Loucy (cell line): ENCODE measurements around the gene FBLN2.

Experiments used
- EZH2phosphoT487 ChIP-seq: fragments of 200-600 bp; IDR thresholded peaks from 2 replicates; pipeline ENCODE4 v1.6.1; 2018; ENCODE audit warnings: antibody characterized with exemption, mild to moderate bottlenecking, moderate library complexity, borderline replicate concordance
- TF ChIP-seq, protein P1 (sequence below): fragments of 200-600 bp; sonication (generic); conservative IDR thresholded peaks from 2 replicates; pipeline ENCODE4 v1.5.1; 2014; ENCODE audit warnings: mild to moderate bottlenecking, antibody characterized with exemption, low read length

DNA sequence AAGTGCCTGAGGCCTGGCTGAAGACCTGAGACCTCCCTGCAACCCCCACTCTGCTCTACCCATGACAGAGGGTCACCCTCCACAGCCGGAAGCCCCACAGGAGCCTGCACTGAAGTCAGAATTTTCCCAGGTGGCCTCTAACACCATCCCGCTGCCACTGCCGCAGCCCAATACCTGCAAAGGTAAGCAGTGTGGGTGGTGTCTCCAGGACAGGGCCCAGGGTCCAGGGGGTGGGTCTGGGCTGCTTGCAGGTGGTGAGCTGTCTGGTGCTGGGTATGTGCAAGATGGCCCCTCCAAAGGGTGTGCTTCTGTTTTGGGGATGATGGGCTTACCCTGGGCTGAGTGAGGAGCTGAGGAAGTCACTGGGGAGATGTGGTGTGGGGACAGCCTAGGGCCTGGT is 69.9 kb downstream of the FBLN2 start:
- TF ChIP-seq, protein P1, sequence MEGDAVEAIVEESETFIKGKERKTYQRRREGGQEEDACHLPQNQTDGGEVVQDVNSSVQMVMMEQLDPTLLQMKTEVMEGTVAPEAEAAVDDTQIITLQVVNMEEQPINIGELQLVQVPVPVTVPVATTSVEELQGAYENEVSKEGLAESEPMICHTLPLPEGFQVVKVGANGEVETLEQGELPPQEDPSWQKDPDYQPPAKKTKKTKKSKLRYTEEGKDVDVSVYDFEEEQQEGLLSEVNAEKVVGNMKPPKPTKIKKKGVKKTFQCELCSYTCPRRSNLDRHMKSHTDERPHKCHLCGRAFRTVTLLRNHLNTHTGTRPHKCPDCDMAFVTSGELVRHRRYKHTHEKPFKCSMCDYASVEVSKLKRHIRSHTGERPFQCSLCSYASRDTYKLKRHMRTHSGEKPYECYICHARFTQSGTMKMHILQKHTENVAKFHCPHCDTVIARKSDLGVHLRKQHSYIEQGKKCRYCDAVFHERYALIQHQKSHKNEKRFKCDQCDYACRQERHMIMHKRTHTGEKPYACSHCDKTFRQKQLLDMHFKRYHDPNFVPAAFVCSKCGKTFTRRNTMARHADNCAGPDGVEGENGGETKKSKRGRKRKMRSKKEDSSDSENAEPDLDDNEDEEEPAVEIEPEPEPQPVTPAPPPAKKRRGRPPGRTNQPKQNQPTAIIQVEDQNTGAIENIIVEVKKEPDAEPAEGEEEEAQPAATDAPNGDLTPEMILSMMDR: no peak
- TF ChIP-seq EZH2phosphoT487: no peak
